GM10266 (cell line): Measurements from ENCODE around the gene METTL1.

Experiments used
- DNase-seq: peaks from one replicate; pipeline ENCODE4 v3.0.0; 2012; ENCODE audit errors: extremely low spot score
- CTCF ChIP-seq: IDR thresholded peaks from 2 replicates; pipeline ENCODE4 v1.5.1; 2012; ENCODE audit warnings: mild to moderate bottlenecking, low read depth; ENCODE audit not compliant: control insufficient read depth, insufficient read depth; ENCODE audit errors: missing control alignments

Gene METTL1

GRCh38 chr12:57781244-57781643, 9.3 kb upstream of the METTL1 start:
- no peak for DNase-seq
- TF ChIP-seq CTCF = no peak

- no peak for DNase-seq
- TF ChIP-seq CTCF = no peak
Measured at GRCh38 chr12:57780284-57780897, 8.5 kb upstream of the METTL1 start.

- no peak for DNase-seq
Measured at GRCh38 chr12:57779736-57780135, 7.8 kb upstream of the METTL1 start.

GRCh38 chr12:57777911-57778310, 6.0 kb upstream of the METTL1 start:
- DNase-seq = no peak
- no peak for TF ChIP-seq CTCF

More at GRCh38 chr12:57779736-57780135, 7.8 kb upstream of the METTL1 start:
- TF ChIP-seq CTCF = no peak

GRCh38 chr12:57777367-57777766, 5.5 kb upstream of the METTL1 start:
- TF ChIP-seq CTCF = no peak
- no peak for DNase-seq

GRCh38 chr12:57776247-57776587, 4.3 kb upstream of the METTL1 start:
- no peak for DNase-seq

More at GRCh38 chr12:57776247-57776587, 4.3 kb upstream of the METTL1 start:
- no peak for TF ChIP-seq CTCF
